CD14-positive monocyte (primary cell): ENCODE data around the gene FXYD2. TPM values are rescaled to one million over a fixed set of nuclear protein-coding genes. Genes with fewer than 3 reads are reported as not detected.
"Not testable (repeated sequence)": the region's sequence is repeated elsewhere in the genome, so short reads cannot be mapped to it uniquely, and the experiment has no call there.

ENCODE experiments used
- DNase-seq, 3 donors: peaks; one replicate each; pipeline ENCODE4 v3.0.0-alpha.2; 2011 to 2022
- H2AFZ ChIP-seq: 2 replicates; pipeline ENCODE4 v1.6.0; 2012; ENCODE audit warnings: mild to moderate bottlenecking, low read depth, low read length, inconsistent platforms; ENCODE audit not compliant: insufficient read depth, poor library complexity, severe bottlenecking
- H3K27ac ChIP-seq, 2 donors: 1 replicate in 1 of 2; 2 replicates in 1 of 2; pipeline ENCODE4 v1.5.1; 2012 to 2013; ENCODE audit warnings: low read length in 2 of 2, control low read depth in 1 of 2, inconsistent platforms in 1 of 2, low read depth in 1 of 2, mild to moderate bottlenecking in 1 of 2
- H3K27me3 ChIP-seq, 2 donors: one replicate each; pipeline versions ENCODE4 v1.6.0 to v1.6.1; 2011 to 2013; ENCODE audit warnings: low read length in 2 of 2; ENCODE audit not compliant: control insufficient read depth in 2 of 2, insufficient read depth in 2 of 2
- H3K36me3 ChIP-seq, 2 donors: replicated peaks in 1 of 2; 1 replicate in 1 of 2; 2 replicates in 1 of 2; pipeline versions ENCODE4 v1.5.1 to v1.6.1; 2012 to 2013; ENCODE audit warnings: low read length in 2 of 2, control low read depth in 1 of 2, inconsistent platforms in 1 of 2, mild to moderate bottlenecking in 1 of 2; ENCODE audit not compliant: insufficient read depth in 2 of 2, control insufficient read depth in 1 of 2
- H3K4me1 ChIP-seq, 2 donors: 1 replicate in 1 of 2; 2 replicates in 1 of 2; pipeline versions ENCODE4 v1.5.1 to v1.6.1; 2012 to 2013; ENCODE audit warnings: low read length in 2 of 2, control low read depth in 1 of 2, inconsistent platforms in 1 of 2, mild to moderate bottlenecking in 1 of 2, moderate library complexity in 1 of 2; ENCODE audit not compliant: insufficient read depth in 2 of 2, control insufficient read depth in 1 of 2
- H3K4me2 ChIP-seq: replicated peaks from 2 replicates; pipeline ENCODE3; 2012; ENCODE audit warnings: low read length, moderate library complexity, mild to moderate bottlenecking; ENCODE audit not compliant: poor library complexity, severe bottlenecking; ENCODE audit errors: extremely low read depth
- H3K4me3 ChIP-seq, 3 experiments: fragments of 200-600 bp in 1 of 3; sonication (generic) in 1 of 3; replicated peaks in 1 of 3; 1 replicate in 2 of 3; 2 replicates in 1 of 3; pipeline ENCODE4 v1.5.1; 2011 to 2013; ENCODE audit warnings: low read length in 3 of 3, mild to moderate bottlenecking in 3 of 3, control low read depth in 2 of 3, low read depth in 2 of 3, inconsistent platforms in 1 of 3, moderate library complexity in 1 of 3
- H3K79me2 ChIP-seq: 2 replicates; pipeline ENCODE4 v1.6.0; 2012; ENCODE audit warnings: mild to moderate bottlenecking, control low read depth, inconsistent platforms, low read length, moderate library complexity; ENCODE audit not compliant: insufficient read depth
- H3K9ac ChIP-seq: 2 replicates; pipeline ENCODE4 v1.6.0; 2017; ENCODE audit warnings: low read length, mild to moderate bottlenecking; ENCODE audit not compliant: insufficient read depth, poor library complexity, severe bottlenecking
- H3K9me3 ChIP-seq, 2 donors: replicated peaks in 1 of 2; 1 replicate in 1 of 2; 2 replicates in 1 of 2; pipeline versions ENCODE4 v1.5.1 to v1.6.1; 2012 to 2013; ENCODE audit warnings: low read length in 2 of 2, control low read depth in 1 of 2; ENCODE audit not compliant: control insufficient read depth in 1 of 2, insufficient read depth in 1 of 2
- H4K20me1 ChIP-seq: 2 replicates; pipeline ENCODE4 v1.6.0; 2012; ENCODE audit warnings: mild to moderate bottlenecking, low read length, control low read depth, moderate library complexity; ENCODE audit not compliant: insufficient read depth
- H3K27ac Mint-ChIP-seq, 7 donors: one replicate each; pipeline ENCODE4 v1.8.0; 2020; ENCODE audit warnings: mild to moderate bottlenecking in 7 of 7, mixed read lengths in 7 of 7, moderate library complexity in 6 of 7, inconsistent platforms in 2 of 7
- H3K27me3 Mint-ChIP-seq, 3 donors: one replicate each; pipeline ENCODE4 v1.8.0; 2021 to 2022; ENCODE audit warnings: low read depth in 3 of 3, mild to moderate bottlenecking in 3 of 3, mixed read lengths in 3 of 3, moderate library complexity in 3 of 3, inconsistent platforms in 1 of 3
- H3K36me3 Mint-ChIP-seq, 2 donors: one replicate each; pipeline ENCODE4 v1.8.0; 2020; ENCODE audit warnings: mixed read lengths in 2 of 2, inconsistent platforms in 1 of 2, mild to moderate bottlenecking in 1 of 2
- H3K4me1 Mint-ChIP-seq: one replicate; pipeline ENCODE4 v1.8.0; 2020; ENCODE audit warnings: mild to moderate bottlenecking, mixed read lengths
- H3K4me3 Mint-ChIP-seq, 2 donors: one replicate each; pipeline ENCODE4 v1.8.0; 2020; ENCODE audit warnings: mild to moderate bottlenecking in 2 of 2, mixed read lengths in 2 of 2, moderate library complexity in 1 of 2
- H3K9me3 Mint-ChIP-seq, 7 donors: one replicate each; pipeline ENCODE4 v1.8.0; 2020 to 2022; ENCODE audit warnings: mixed read lengths in 7 of 7, mild to moderate bottlenecking in 6 of 7, moderate library complexity in 6 of 7, inconsistent platforms in 2 of 7
- CTCF ChIP-seq: fragments of 200-600 bp; IDR thresholded peaks from one replicate; pipeline ENCODE4 v1.8.0; 2022; ENCODE audit warnings: antibody characterized with exemption, mild to moderate bottlenecking
- WGBS: methylation state at CpG from one replicate; pipeline ENCODE4 v1.1.5; 2013; ENCODE audit warnings: missing lambda C conversion rate; ENCODE audit not compliant: insufficient coverage; 5-methylcytosine and 5-hydroxymethylcytosine counted together
- intact Hi-C, 2 donors: fragments of 100-400 bp; cut with micrococcal nuclease; formaldehyde crosslinking; loops; one replicate each; pipeline versions ENCODE4 v1.15.0 to v1.15.1; 2023
- polyA plus RNA-seq, 3 donors: library from polyadenylated mRNA; depleted of rRNA in 1 of 3; unstranded in 2 of 3; stranded (reverse) in 1 of 3; fragments of 300-500 nt in 2 of 3; fragments of >200 nt in 1 of 3; fragmentation: Illumina TruSeq in 2 of 3; gene quantifications; 1 replicate in 2 of 3; 2 replicates in 1 of 3; pipeline ENCODE4 v1.2.3, GENCODE V29; 2012 to 2021

The FXYD2 gene
- polyA plus RNA-seq, 3 donors, result 0.96 to 4.4 (median 2.5) TPM

GRCh38 chr11:117814204-117814765 is 10.3 kb downstream of the FXYD2 start:
- Histone ChIP-seq H3K4me2 (no peak overlapping the region), H3K4me1 (peaks cover 65 to 67% of the 10 kb centered on the region in 2 donors), H2AFZ (peak overlapping the region; percentile 10), H3K9me3 (no peaks in the 10 kb centered on the region), H3K4me3 (peak overlapping the region in 1 of 3 experiments; percentile 26), H3K36me3 (no peaks in the 10 kb centered on the region), H4K20me1 (no peaks in the 10 kb centered on the region), H3K79me2 (no peaks in the 10 kb centered on the region), H3K9ac (peak overlapping the region; percentile 79), H3K27ac (peak overlapping the region; percentile 99 to 100), H3K27me3 (no peaks in the 10 kb centered on the region)
- no peak for DNase-seq
- Mint-ChIP-seq H3K4me3 (no peak overlapping the region), H3K36me3 (no peaks in the 10 kb centered on the region), H3K4me1 (peaks cover 58% of the 10 kb centered on the region), H3K27ac (peak overlapping the region; percentile 95 to 99 (median 99)), H3K9me3 (peaks cover 0 to 3% (median 0%) of the 10 kb centered on the region in 7 donors), H3K27me3 (peaks cover 2 to 8% (median 4%) of the 10 kb centered on the region in 3 donors)
- no peak for TF ChIP-seq CTCF
- intact Hi-C loops, result no loop called here
- WGBS, result 95% methylated on average over 4 of the region's 7 CpGs

- intact Hi-C loops, H3K36me3 Mint-ChIP-seq, H3K9me3 Mint-ChIP-seq, H4K20me1 ChIP-seq, H3K27me3 Mint-ChIP-seq, H3K4me2 ChIP-seq, H2AFZ ChIP-seq, H3K4me3 ChIP-seq, H3K36me3 ChIP-seq, H3K9ac ChIP-seq, H3K9me3 ChIP-seq, H3K79me2 ChIP-seq, H3K27me3 ChIP-seq, H3K27ac ChIP-seq, DNase-seq: not testable (repeated sequence)
- WGBS, result 91% methylated on average over 11 of the region's 12 CpGs
- peak overlapping the region in 1 of 2 donors; percentile 5 for H3K4me3 Mint-ChIP-seq
- H3K27ac Mint-ChIP-seq, result peak overlapping the region in 1 of 7 donors; percentile 88
- peaks cover 58% of the 10 kb centered on the region for H3K4me1 Mint-ChIP-seq
- H3K4me1 ChIP-seq, result peaks cover 65 to 66% of the 10 kb centered on the region in 2 donors
These were observed 14.5 kb downstream of the FXYD2 start for GRCh38 chr11:117810056-117810451.
